SK-N-SH (cell line): ENCODE data around the gene DNAJB12. TPM values are rescaled to one million over a fixed set of nuclear protein-coding genes. Genes with fewer than 3 reads are reported as not detected.

Experiments
- CTCF ChIA-PET: fragments of 300-600, 350-600 bp; formaldehyde crosslinking; extraction: SDS; loops from one replicate; lab custom pipeline; 2021; lab: Yijun Ruan, JAX
- POLR2A ChIA-PET: fragments of 350-600 bp; sonication (Branson Sonifier 250); formaldehyde crosslinking; extraction: SDS; loops from one replicate; lab custom pipeline; 2020; ENCODE audit warnings: antibody characterized with exemption, inconsistent platforms; lab: Yijun Ruan, JAX
- DNase-seq: peaks from one replicate; pipeline ENCODE4 v3.0.0; 2012
- H2AFZ ChIP-seq: fragments of 200-600 bp; sonication (generic); 2 replicates; pipeline ENCODE4 v1.8.1; 2016; ENCODE audit warnings: antibody characterized with exemption, mild to moderate bottlenecking, low read depth
- H3F3A ChIP-seq: fragments of 200-600 bp; sonication (generic); replicated peaks from 2 replicates; pipeline ENCODE3; 2016; ENCODE audit warnings: antibody characterized with exemption, mild to moderate bottlenecking; ENCODE audit not compliant: insufficient read depth
- H3K27ac ChIP-seq, 2 experiments: fragments of 200-500 bp in 1 of 2; fragments of 200-600 bp in 1 of 2; sonication (Bioruptor generic) in 1 of 2; sonication (generic), shearing (Covaris generic) in 1 of 2; 2 replicates each; pipeline versions ENCODE4 v1.5.1 to v1.6.1; 2014 to 2016; ENCODE audit warnings: low read depth in 2 of 2, inconsistent platforms in 1 of 2, low read length in 1 of 2, mild to moderate bottlenecking in 1 of 2, mixed read lengths in 1 of 2
- H3K27me3 ChIP-seq: fragments of 200-600 bp; sonication (generic), shearing (Covaris generic); 2 replicates; pipeline ENCODE4 v1.6.1; 2016; ENCODE audit warnings: mixed run types; ENCODE audit not compliant: insufficient read depth
- H3K36me3 ChIP-seq, 2 experiments: fragments of 200-500 bp in 1 of 2; fragments of 200-600 bp in 1 of 2; sonication (Bioruptor generic) in 1 of 2; sonication (generic) in 1 of 2; replicated peaks in 1 of 2; 2 replicates each; pipeline versions ENCODE3 to v1.5.1; 2014 to 2016; ENCODE audit warnings: low read length in 1 of 2, mild to moderate bottlenecking in 1 of 2; ENCODE audit not compliant: insufficient read depth in 2 of 2, control insufficient read depth in 1 of 2
- H3K4me1 ChIP-seq, 2 experiments: fragments of 200-500 bp in 1 of 2; fragments of 200-600 bp in 1 of 2; sonication (Bioruptor generic) in 1 of 2; sonication (generic), shearing (Covaris generic) in 1 of 2; 2 replicates each; pipeline versions ENCODE4 v1.5.1 to v1.6.1; 2014 to 2016; ENCODE audit warnings: low read depth in 1 of 2, low read length in 1 of 2, mixed run types in 1 of 2; ENCODE audit not compliant: insufficient read depth in 2 of 2, control insufficient read depth in 1 of 2
- H3K4me2 ChIP-seq: fragments of 200-600 bp; sonication (generic), shearing (Covaris generic); 2 replicates; pipeline ENCODE4 v1.6.1; 2017; ENCODE audit warnings: mixed run types
- H3K4me3 ChIP-seq, 2 experiments: fragments of 200-500 bp in 1 of 2; fragments of 200-600 bp in 1 of 2; sonication (Bioruptor generic) in 1 of 2; sonication (generic), shearing (Covaris generic) in 1 of 2; 2 replicates each; pipeline versions ENCODE4 v1.5.1 to v1.8.1; 2014 to 2016; ENCODE audit warnings: low read depth in 2 of 2, inconsistent platforms in 1 of 2, low read length in 1 of 2, mild to moderate bottlenecking in 1 of 2, mixed read lengths in 1 of 2, moderate library complexity in 1 of 2
- H3K79me2 ChIP-seq: fragments of 200-600 bp; sonication (generic); 2 replicates; pipeline ENCODE4 v1.8.1; 2017; ENCODE audit warnings: mild to moderate bottlenecking; ENCODE audit not compliant: insufficient read depth
- H3K9ac ChIP-seq: fragments of 200-600 bp; sonication (generic); 2 replicates; pipeline ENCODE4 v1.6.1; 2017; ENCODE audit warnings: mixed run types
- H3K9me2 ChIP-seq: fragments of 200-600 bp; sonication (generic); 2 replicates; pipeline ENCODE4 v1.6.1; 2017; ENCODE audit warnings: mixed run types
- H3K9me3 ChIP-seq: fragments of 200-600 bp; sonication (generic); 2 replicates; pipeline ENCODE4 v1.6.1; 2017; ENCODE audit warnings: mixed run types, mild to moderate bottlenecking, moderate library complexity
- H4K20me1 ChIP-seq: fragments of 200-600 bp; sonication (generic); 2 replicates; pipeline ENCODE4 v1.6.1; 2017; ENCODE audit warnings: mild to moderate bottlenecking, mixed run types; ENCODE audit not compliant: insufficient read depth
- CTCF ChIP-seq: fragments of 200-600 bp; sonication (generic); IDR thresholded peaks from 2 replicates; pipeline ENCODE4 v1.6.1; 2017; ENCODE audit warnings: antibody characterized with exemption, mild to moderate bottlenecking, moderate library complexity
- ELF1 ChIP-seq: IDR thresholded peaks from 2 replicates; pipeline ENCODE4 v1.4.0; 2012
- EZH2phosphoT487 ChIP-seq: fragments of 200-600 bp; sonication (generic); IDR thresholded peaks from 2 replicates; pipeline ENCODE4 v1.6.1; 2017; ENCODE audit warnings: low read depth, mixed run types, mild to moderate bottlenecking, antibody characterized with exemption, moderate library complexity, borderline replicate concordance
- FOSL2 ChIP-seq: IDR thresholded peaks from 2 replicates; pipeline ENCODE4 v1.4.0; 2012; ENCODE audit warnings: low read depth, mild to moderate bottlenecking, moderate library complexity, borderline replicate concordance
- FOXJ3 ChIP-seq: sonication (generic); formaldehyde crosslinking; IDR thresholded peaks from 2 replicates; pipeline ENCODE4 v1.5.1; 2020; ENCODE audit warnings: mild to moderate bottlenecking, missing genetic modification reagents
- GATA2 ChIP-seq: sonication (generic); formaldehyde crosslinking; IDR thresholded peaks from 2 replicates; pipeline ENCODE4 v1.5.0; 2020; ENCODE audit warnings: mild to moderate bottlenecking, missing genetic modification reagents
- IRF3 ChIP-seq: fragments of 150-350 bp; IDR thresholded peaks from 2 replicates; pipeline ENCODE4 v1.6.1; 2016; ENCODE audit warnings: mild to moderate bottlenecking, low read depth, low read length
- MXI1 ChIP-seq: IDR thresholded peaks from 2 replicates; pipeline ENCODE4 v1.6.1; 2012; ENCODE audit warnings: mild to moderate bottlenecking, low read depth, low read length, improper control_type of control experiment
- NFIC ChIP-seq: IDR thresholded peaks from 2 replicates; pipeline ENCODE4 v1.4.0; 2012; ENCODE audit warnings: borderline replicate concordance
- NRF1 ChIP-seq: IDR thresholded peaks from 2 replicates; pipeline ENCODE4 v1.6.1; 2012; ENCODE audit warnings: low read depth, mild to moderate bottlenecking, low read length
- POLR2AphosphoS5 ChIP-seq: IDR thresholded peaks from 2 replicates; pipeline ENCODE4 v1.6.1; 2012; ENCODE audit warnings: low read depth, low read length
- RAD21 ChIP-seq: IDR thresholded peaks from 2 replicates; pipeline ENCODE4 v1.6.1; 2012; ENCODE audit warnings: mild to moderate bottlenecking, low read length
- REST ChIP-seq: IDR thresholded peaks from 2 replicates; pipeline ENCODE4 v1.6.1; 2012; ENCODE audit warnings: mild to moderate bottlenecking, low read depth, low read length, moderate library complexity
- RXRA ChIP-seq: IDR thresholded peaks from 2 replicates; pipeline ENCODE4 v1.4.0; 2012; ENCODE audit warnings: low read depth, mild to moderate bottlenecking, borderline replicate concordance
- TAF1 ChIP-seq: IDR thresholded peaks from 2 replicates; pipeline ENCODE4 v1.6.1; 2012; ENCODE audit warnings: low read depth, mild to moderate bottlenecking, low read length, moderate library complexity, borderline replicate concordance
- TCF12 ChIP-seq: IDR thresholded peaks from 2 replicates; pipeline ENCODE4 v1.4.0; 2012
- TEAD4 ChIP-seq: IDR thresholded peaks from 2 replicates; pipeline ENCODE4 v1.4.0; 2012; ENCODE audit warnings: mild to moderate bottlenecking, borderline replicate concordance; ENCODE audit not compliant: insufficient read depth
- USF1 ChIP-seq: IDR thresholded peaks from 2 replicates; pipeline ENCODE4 v1.4.0; 2012; ENCODE audit warnings: low read depth, borderline replicate concordance
- WGBS: methylation state at CpG from one replicate; pipeline ENCODE4 v1.1.6; 2017; ENCODE audit warnings: low lambda C conversion rate; 5-methylcytosine and 5-hydroxymethylcytosine counted together
- polyA plus RNA-seq, 3 experiments: library from polyadenylated mRNA; depleted of rRNA; stranded (reverse); fragments of >200 nt; gene quantifications; 2 replicates each; pipeline ENCODE4 v1.2.3, GENCODE V29; 2012

Gene DNAJB12
- polyA plus RNA-seq, 1 of the 3 experiments (the other 2 are of a cell fraction) = 25.8 TPM

- CTCF ChIA-PET = interaction anchor here (0.9 to 4.5 kb wide), 8 partner anchors 10 to 426 kb away, joined by 3 to 48 read pairs (median 6); partner anchors contain the start of gene DDIT4
- peak overlapping the region; percentile 94 to 97 for H3K27ac ChIP-seq
- 100% methylated on average over 1 of the region's 3 CpGs for WGBS
- H3K4me1 ChIP-seq = peaks cover 32 to 68% of the 10 kb centered on the region in 2 experiments
- no peaks in the 10 kb centered on the region for H4K20me1 ChIP-seq
- H3K36me3 ChIP-seq = no peaks in the 10 kb centered on the region
- POLR2A ChIA-PET = interaction anchor here (0.7 to 10.9 kb wide), 4 partner anchors 9 to 48 kb away, joined by 3 to 188 read pairs (median 6); partner anchors contain the start of gene DDIT4
- peaks cover 19% of the 10 kb centered on the region for H3F3A ChIP-seq
- H3K79me2 ChIP-seq = no peaks in the 10 kb centered on the region
- H3K9ac ChIP-seq = no peak overlapping the region
- no peaks in the 10 kb centered on the region for H3K9me3 ChIP-seq
- DNase-seq = no peak
- no peak overlapping the region for H3K4me3 ChIP-seq
- H3K27me3 ChIP-seq = no peaks in the 10 kb centered on the region
- no peak overlapping the region for H3K4me2 ChIP-seq
- no peak for TF ChIP-seq FOSL2
- no peak overlapping the region for H2AFZ ChIP-seq
- H3K9me2 ChIP-seq = no peaks in the 10 kb centered on the region
Measured at GRCh38 chr10:72322030-72322279, 32.8 kb downstream of the DNAJB12 start.

- no peak for DNase-seq
- Histone ChIP-seq H3F3A (peaks cover 19% of the 10 kb centered on the region), H3K4me1 (peaks cover 35 to 73% of the 10 kb centered on the region in 2 experiments), H3K27me3 (no peaks in the 10 kb centered on the region), H3K4me3 (no peak overlapping the region), H3K36me3 (no peaks in the 10 kb centered on the region), H3K9me3 (no peaks in the 10 kb centered on the region), H3K79me2 (no peaks in the 10 kb centered on the region), H3K27ac (peak overlapping the region; percentile 94 to 97), H3K4me2 (peak overlapping the region; percentile 83; the same call in 1 of the 2 replicates), H4K20me1 (no peaks in the 10 kb centered on the region), H3K9me2 (no peaks in the 10 kb centered on the region), H3K9ac (peak overlapping the region; percentile 79; the same call in 1 of the 2 replicates), H2AFZ (no peak overlapping the region)
- CTCF ChIA-PET = interaction anchor here (0.9 to 4.5 kb wide), 12 partner anchors 8 to 425 kb away, joined by 3 to 48 read pairs (median 6); partner anchors contain the start of gene DDIT4
- POLR2A ChIA-PET = interaction anchor here (0.7 to 10.9 kb wide), 14 partner anchors 8 to 322 kb away, joined by 3 to 188 read pairs (median 8); partner anchors contain the start of gene DDIT4
- 78% methylated on average over 6 of the region's 13 CpGs for WGBS
- no peak for TF ChIP-seq NRF1
- no peak for TF ChIP-seq RXRA
- no peak for TF ChIP-seq POLR2AphosphoS5
- no peak for TF ChIP-seq IRF3
- TF ChIP-seq RAD21 = no peak
- no peak for TF ChIP-seq EZH2phosphoT487
- no peak for TF ChIP-seq NFIC
- no peak for TF ChIP-seq TAF1
- no peak for TF ChIP-seq FOXJ3 (CRISPR knock-in tag)
- no peak for TF ChIP-seq GATA2 (CRISPR knock-in tag)
- TF ChIP-seq TEAD4 = no peak
- no peak for TF ChIP-seq MXI1
- TF ChIP-seq ELF1 = no peak
- no peak for TF ChIP-seq CTCF
- TF ChIP-seq TCF12 = no peak
- TF ChIP-seq USF1 = no peak
- TF ChIP-seq REST = no peak
Measured at GRCh38 chr10:72321248-72322029, 33.3 kb downstream of the DNAJB12 start.
